HFF-Myc (cell line): ENCODE results near the gene GNAI1.

Source experiments
- DNase-seq: peaks from one replicate; pipeline ENCODE4 v3.0.0-alpha.2; 2011; ENCODE audit warnings: low read depth; ENCODE audit errors: extremely low read depth
- H3K4me3 ChIP-seq: replicated peaks from 2 replicates; pipeline ENCODE4 v1.5.1; 2011; ENCODE audit warnings: low read depth, mild to moderate bottlenecking, control low read depth, low read length
- TF ChIP-seq, protein P1 (sequence below): IDR thresholded peaks from 2 replicates; pipeline ENCODE4 v1.5.1; 2012; ENCODE audit warnings: mild to moderate bottlenecking, low read depth, low read length, control low read depth; ENCODE audit errors: missing control alignments

Gene GNAI1

DNA sequence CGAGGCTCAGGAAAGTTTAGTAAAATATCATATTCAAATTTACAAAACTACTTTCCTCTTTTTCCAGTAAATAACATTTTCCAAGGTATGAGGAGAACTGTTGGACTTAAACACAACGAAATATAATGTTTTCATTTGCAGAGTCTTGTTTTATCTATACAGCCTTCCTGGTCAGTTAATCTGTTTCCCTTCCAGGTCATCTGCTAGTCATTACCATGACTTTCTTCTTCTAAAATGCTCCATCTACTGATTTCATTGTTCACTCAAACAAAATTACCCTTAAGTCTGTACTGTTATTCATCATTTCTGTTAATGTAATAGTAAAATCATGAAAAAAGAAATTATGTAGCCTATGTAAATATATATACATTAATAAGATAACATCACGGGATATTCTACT lies 69.8 kb downstream of the GNAI1 start:
- TF ChIP-seq, protein P1, sequence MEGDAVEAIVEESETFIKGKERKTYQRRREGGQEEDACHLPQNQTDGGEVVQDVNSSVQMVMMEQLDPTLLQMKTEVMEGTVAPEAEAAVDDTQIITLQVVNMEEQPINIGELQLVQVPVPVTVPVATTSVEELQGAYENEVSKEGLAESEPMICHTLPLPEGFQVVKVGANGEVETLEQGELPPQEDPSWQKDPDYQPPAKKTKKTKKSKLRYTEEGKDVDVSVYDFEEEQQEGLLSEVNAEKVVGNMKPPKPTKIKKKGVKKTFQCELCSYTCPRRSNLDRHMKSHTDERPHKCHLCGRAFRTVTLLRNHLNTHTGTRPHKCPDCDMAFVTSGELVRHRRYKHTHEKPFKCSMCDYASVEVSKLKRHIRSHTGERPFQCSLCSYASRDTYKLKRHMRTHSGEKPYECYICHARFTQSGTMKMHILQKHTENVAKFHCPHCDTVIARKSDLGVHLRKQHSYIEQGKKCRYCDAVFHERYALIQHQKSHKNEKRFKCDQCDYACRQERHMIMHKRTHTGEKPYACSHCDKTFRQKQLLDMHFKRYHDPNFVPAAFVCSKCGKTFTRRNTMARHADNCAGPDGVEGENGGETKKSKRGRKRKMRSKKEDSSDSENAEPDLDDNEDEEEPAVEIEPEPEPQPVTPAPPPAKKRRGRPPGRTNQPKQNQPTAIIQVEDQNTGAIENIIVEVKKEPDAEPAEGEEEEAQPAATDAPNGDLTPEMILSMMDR, result no peak
- no peak for DNase-seq
- H3K4me3 ChIP-seq, result no peak overlapping the region

DNA sequence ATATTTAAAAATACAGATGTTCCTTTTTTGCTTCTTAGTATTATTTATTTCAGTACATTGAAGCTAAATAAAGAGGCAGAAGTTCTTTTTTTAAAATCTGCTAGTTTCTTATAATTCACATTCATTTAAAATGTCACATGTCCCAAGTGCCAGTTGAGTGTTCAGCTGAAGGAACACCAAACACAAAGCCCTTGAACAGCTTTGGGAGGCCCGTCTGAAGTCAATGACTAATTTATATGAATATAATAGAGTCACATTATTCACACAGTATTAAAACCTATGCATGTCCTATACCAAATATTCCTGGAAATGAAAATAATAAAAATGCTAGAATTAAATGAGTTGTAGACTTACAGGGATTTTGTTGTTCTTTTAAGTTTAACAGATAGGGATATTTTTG lies 70.3 kb downstream of the GNAI1 start:
- TF ChIP-seq, protein P1, result no peak
- no peak for DNase-seq
- no peak overlapping the region for H3K4me3 ChIP-seq

DNA sequence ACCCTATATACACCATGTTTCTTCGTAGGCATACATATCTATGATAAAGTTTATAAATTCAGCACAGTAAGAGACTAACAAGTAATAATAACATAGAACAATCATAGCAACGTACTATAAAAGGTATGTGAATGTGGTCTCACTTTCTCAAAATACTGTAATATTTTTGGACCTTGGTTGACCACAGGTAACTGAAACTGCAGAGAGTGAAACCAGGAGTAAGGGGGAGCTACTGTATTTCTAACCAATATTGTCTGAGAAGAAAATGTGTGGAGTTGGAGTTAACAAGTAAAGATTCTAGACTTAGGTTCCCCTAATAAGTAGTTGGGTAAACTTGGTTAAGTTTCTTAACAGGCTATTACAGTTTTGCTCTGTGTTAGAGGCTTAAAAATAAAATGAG lies 72.1 kb downstream of the GNAI1 start:
- TF ChIP-seq, protein P1, result no peak
- no peak overlapping the region for H3K4me3 ChIP-seq
- DNase-seq, result no peak

DNA sequence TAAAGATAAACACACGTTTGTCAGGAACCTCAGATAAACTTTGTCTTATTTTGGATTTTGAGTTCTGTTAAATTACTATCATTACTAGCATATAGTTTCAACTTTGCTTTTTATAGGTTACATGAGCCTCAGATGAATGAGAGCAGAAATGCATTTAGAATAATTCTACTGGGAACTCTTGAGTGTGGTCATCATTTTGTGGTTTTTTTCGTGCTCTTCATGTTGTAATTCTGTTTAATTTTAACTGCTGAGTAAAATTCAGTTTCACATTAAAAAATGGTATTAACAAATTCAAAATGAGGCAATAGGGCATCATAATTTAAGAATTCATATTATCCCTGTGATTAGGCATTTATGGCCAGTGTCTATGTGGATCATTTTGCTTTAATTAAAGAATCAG lies 72.9 kb downstream of the GNAI1 start:
- no peak overlapping the region for H3K4me3 ChIP-seq
- TF ChIP-seq, protein P1, result no peak
- DNase-seq, result no peak

DNA sequence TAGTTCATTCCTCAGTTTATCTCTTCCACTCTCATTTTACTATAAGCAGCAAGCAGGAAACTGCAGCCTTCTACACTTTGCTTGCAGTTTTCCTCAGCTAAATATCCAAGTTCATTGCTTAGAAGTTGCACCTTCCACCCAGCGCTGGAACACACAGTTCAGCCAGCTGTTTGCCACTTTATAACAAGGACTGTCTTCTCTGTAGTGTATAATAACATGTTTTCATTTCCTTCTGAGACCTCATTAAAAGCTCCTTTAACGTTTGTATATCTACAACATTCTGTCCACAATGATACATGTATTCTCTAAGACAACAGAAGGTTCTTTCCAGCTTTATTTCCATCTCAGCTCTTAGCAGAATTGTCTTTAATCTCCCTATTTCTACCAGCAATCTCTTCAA lies 74.1 kb downstream of the GNAI1 start:
- no peak for DNase-seq
- TF ChIP-seq, protein P1, result no peak
- H3K4me3 ChIP-seq, result no peak overlapping the region

DNA sequence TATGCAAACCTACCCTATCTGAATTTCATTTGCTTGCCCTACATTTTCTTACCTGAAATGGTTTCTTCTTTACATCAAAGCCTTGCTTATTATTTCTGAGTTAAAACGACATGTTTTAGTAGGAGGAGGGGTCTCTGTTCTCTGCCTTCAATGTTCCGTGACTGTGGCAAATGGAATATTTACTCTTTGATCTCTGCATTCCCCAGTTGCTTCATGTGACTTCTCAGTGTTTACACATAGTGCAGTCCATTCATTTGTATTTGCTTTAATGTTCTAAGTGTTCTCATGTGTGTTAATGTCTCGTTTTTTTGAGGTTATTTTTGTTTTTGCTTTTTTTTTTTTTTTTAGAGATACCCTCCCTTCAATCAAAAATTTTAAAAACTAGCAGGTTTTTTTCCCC lies 75.8 kb downstream of the GNAI1 start:
- H3K4me3 ChIP-seq, result no peak overlapping the region
- TF ChIP-seq, protein P1, result no peak
- no peak for DNase-seq

DNA sequence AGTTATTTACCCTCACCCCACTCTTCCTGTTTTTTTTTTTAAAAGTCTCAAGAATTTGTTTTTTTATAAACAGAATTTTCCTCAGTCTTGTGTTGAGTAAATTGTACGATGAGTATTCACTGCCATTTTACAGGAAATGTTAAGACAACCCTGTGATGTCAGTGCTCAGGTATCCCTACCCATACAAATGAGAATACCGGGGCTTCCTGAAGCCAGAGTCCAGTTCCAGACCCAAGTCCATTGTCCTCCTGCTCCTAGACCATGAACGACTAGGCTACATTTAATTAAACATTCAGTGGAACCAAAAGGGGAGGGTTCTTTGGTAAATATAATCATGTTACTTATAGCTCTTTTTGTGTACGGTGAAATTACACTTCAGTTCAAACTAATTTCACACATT lies 79.2 kb downstream of the GNAI1 start:
- DNase-seq, result no peak
- H3K4me3 ChIP-seq, result no peak overlapping the region
- TF ChIP-seq, protein P1, result no peak
